KMS-11 (cell line): ENCODE measurements around the gene TBPL1.

Experiments used
- H2AFZ ChIP-seq: fragments of 200-600 bp; sonication (generic); 2 replicates; pipeline ENCODE4 v1.6.1; 2016; ENCODE audit warnings: antibody characterized with exemption, mixed run types, low read depth
- H3K27ac ChIP-seq: fragments of 200-600 bp; sonication (generic); 2 replicates; pipeline ENCODE4 v1.6.1; 2016; ENCODE audit warnings: mild to moderate bottlenecking, mixed run types
- H3K27me3 ChIP-seq: fragments of 200-600 bp; sonication (generic); 2 replicates; pipeline ENCODE4 v1.6.1; 2017; ENCODE audit warnings: mild to moderate bottlenecking, low read depth, mixed run types, moderate library complexity; ENCODE audit not compliant: insufficient read depth
- H3K36me3 ChIP-seq: fragments of 200-600 bp; sonication (generic); 2 replicates; pipeline ENCODE4 v1.6.1; 2017; ENCODE audit warnings: mild to moderate bottlenecking, mixed run types; ENCODE audit not compliant: insufficient read depth
- H3K4me1 ChIP-seq: fragments of 200-600 bp; sonication (generic); 2 replicates; pipeline ENCODE4 v1.6.1; 2016; ENCODE audit warnings: mild to moderate bottlenecking, low read depth, mixed run types; ENCODE audit not compliant: poor library complexity, severe bottlenecking
- H3K4me2 ChIP-seq: fragments of 200-600 bp; sonication (generic); 2 replicates; pipeline ENCODE4 v1.7.0; 2016; ENCODE audit warnings: mild to moderate bottlenecking, mixed run types
- H3K4me3 ChIP-seq: fragments of 200-600 bp; sonication (generic); IDR thresholded peaks from 2 replicates; pipeline ENCODE4 v1.6.1; 2017; ENCODE audit warnings: low read depth, low read length, mixed read lengths; ENCODE audit not compliant: insufficient read depth
- H3K79me2 ChIP-seq: fragments of 200-600 bp; sonication (generic); 2 replicates; pipeline ENCODE4 v1.6.1; 2016; ENCODE audit warnings: low read depth, mixed run types; ENCODE audit not compliant: insufficient read depth
- H3K9ac ChIP-seq: fragments of 200-600 bp; sonication (generic); 2 replicates; pipeline ENCODE4 v1.6.1; 2016; ENCODE audit warnings: mild to moderate bottlenecking, mixed run types
- H4K20me1 ChIP-seq: fragments of 200-600 bp; sonication (generic); 2 replicates; pipeline ENCODE4 v1.6.1; 2016; ENCODE audit warnings: mild to moderate bottlenecking, mixed run types; ENCODE audit not compliant: insufficient read depth
- CTCF ChIP-seq: fragments of 200-600 bp; sonication (generic); conservative IDR thresholded peaks from 2 replicates; pipeline ENCODE4 v1.6.1; 2017; ENCODE audit warnings: low read depth, mild to moderate bottlenecking, antibody characterized with exemption, low read length, moderate library complexity, mixed read lengths

Gene TBPL1

GRCh38 chr6:133939778-133940667 lies 13.0 kb upstream of the TBPL1 start:
- Histone ChIP-seq H3K79me2 (no peaks in the 10 kb centered on the region), H3K4me1 (no peaks in the 10 kb centered on the region), H3K27ac (no peak overlapping the region), H3K36me3 (no peaks in the 10 kb centered on the region), H3K27me3 (no peaks in the 10 kb centered on the region), H3K9ac (no peak overlapping the region), H3K4me2 (no peak overlapping the region), H2AFZ (no peak overlapping the region), H3K4me3 (no peak overlapping the region), H4K20me1 (no peaks in the 10 kb centered on the region)
- TF ChIP-seq CTCF, result no peak

GRCh38 chr6:133945158-133945557 lies 7.9 kb upstream of the TBPL1 start:
- Histone ChIP-seq H2AFZ (no peak overlapping the region), H3K4me1 (no peaks in the 10 kb centered on the region), H3K27me3 (no peaks in the 10 kb centered on the region), H3K27ac (no peak overlapping the region), H4K20me1 (no peaks in the 10 kb centered on the region), H3K4me3 (no peak overlapping the region), H3K36me3 (no peaks in the 10 kb centered on the region), H3K4me2 (no peak overlapping the region), H3K9ac (no peak overlapping the region), H3K79me2 (no peaks in the 10 kb centered on the region)
- TF ChIP-seq CTCF, result no peak

- H3K36me3 ChIP-seq, result no peaks in the 10 kb centered on the region
- TF ChIP-seq CTCF, result no peak
- H3K9ac ChIP-seq, result no peak overlapping the region
- no peaks in the 10 kb centered on the region for H3K79me2 ChIP-seq
- peaks cover 10% of the 10 kb centered on the region for H3K4me1 ChIP-seq
- no peak overlapping the region for H3K27ac ChIP-seq
- no peaks in the 10 kb centered on the region for H4K20me1 ChIP-seq
- no peaks in the 10 kb centered on the region for H3K27me3 ChIP-seq
- H2AFZ ChIP-seq, result no peak overlapping the region
- no peak overlapping the region for H3K4me2 ChIP-seq
- no peak overlapping the region for H3K4me3 ChIP-seq
These were observed 5.6 kb upstream of the TBPL1 start for GRCh38 chr6:133947302-133947900.

- H3K36me3 ChIP-seq, result no peaks in the 10 kb centered on the region
- peaks cover 10% of the 10 kb centered on the region for H3K4me1 ChIP-seq
- no peak overlapping the region for H2AFZ ChIP-seq
- no peak overlapping the region for H3K9ac ChIP-seq
- no peak overlapping the region for H3K4me2 ChIP-seq
- H3K4me3 ChIP-seq, result no peak overlapping the region
- no peaks in the 10 kb centered on the region for H3K27me3 ChIP-seq
- H3K79me2 ChIP-seq, result no peaks in the 10 kb centered on the region
- TF ChIP-seq CTCF, result no peak
- H3K27ac ChIP-seq, result no peak overlapping the region
- no peaks in the 10 kb centered on the region for H4K20me1 ChIP-seq
These were observed 4.6 kb upstream of the TBPL1 start for GRCh38 chr6:133948472-133948871.
